Choroid plexus epithelial cell (primary cell): ENCODE measurements around the gene SPAG5.

ENCODE experiments used
- DNase-seq: peaks from one replicate; pipeline ENCODE4 v3.0.0-alpha.2; 2010; ENCODE audit warnings: low read depth
- H3K4me3 ChIP-seq: 2 replicates; pipeline ENCODE4 v1.5.1; 2011; ENCODE audit warnings: low read depth, mild to moderate bottlenecking, control low read depth, low read length, moderate library complexity
- TF ChIP-seq, protein P1 (sequence below): conservative IDR thresholded peaks from 2 replicates; pipeline ENCODE4 v1.5.1; 2011; ENCODE audit warnings: low read depth, mild to moderate bottlenecking, control low read depth, inconsistent platforms, low read length, moderate library complexity

Gene SPAG5

GRCh38 chr17:28618464-28618863, 19.6 kb upstream of the SPAG5 start:
- no peak overlapping the region for H3K4me3 ChIP-seq
- TF ChIP-seq, protein P1, sequence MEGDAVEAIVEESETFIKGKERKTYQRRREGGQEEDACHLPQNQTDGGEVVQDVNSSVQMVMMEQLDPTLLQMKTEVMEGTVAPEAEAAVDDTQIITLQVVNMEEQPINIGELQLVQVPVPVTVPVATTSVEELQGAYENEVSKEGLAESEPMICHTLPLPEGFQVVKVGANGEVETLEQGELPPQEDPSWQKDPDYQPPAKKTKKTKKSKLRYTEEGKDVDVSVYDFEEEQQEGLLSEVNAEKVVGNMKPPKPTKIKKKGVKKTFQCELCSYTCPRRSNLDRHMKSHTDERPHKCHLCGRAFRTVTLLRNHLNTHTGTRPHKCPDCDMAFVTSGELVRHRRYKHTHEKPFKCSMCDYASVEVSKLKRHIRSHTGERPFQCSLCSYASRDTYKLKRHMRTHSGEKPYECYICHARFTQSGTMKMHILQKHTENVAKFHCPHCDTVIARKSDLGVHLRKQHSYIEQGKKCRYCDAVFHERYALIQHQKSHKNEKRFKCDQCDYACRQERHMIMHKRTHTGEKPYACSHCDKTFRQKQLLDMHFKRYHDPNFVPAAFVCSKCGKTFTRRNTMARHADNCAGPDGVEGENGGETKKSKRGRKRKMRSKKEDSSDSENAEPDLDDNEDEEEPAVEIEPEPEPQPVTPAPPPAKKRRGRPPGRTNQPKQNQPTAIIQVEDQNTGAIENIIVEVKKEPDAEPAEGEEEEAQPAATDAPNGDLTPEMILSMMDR, result no peak
- DNase-seq, result no peak

DNA sequence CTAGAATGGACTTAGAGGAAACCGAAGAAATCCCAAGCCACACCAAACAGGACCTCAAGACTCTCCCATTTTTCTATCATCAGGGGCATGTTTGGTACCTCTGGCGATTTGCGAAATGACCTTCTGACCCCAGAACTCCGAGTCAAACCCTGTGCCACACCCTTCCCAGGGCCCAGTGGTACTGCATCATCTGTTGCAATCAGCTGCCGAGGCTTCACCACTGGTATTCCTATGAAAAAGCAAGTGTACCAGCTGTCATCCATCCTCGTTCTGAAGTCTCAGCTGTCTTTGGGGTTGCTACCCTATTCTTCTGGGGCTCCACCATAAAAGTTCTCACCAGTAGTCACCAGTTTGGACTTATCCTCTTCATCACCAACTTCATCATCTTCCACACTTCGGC, 17.5 kb upstream of the SPAG5 start:
- TF ChIP-seq, protein P1, result no peak
- no peak overlapping the region for H3K4me3 ChIP-seq
- DNase-seq, result no peak

DNA sequence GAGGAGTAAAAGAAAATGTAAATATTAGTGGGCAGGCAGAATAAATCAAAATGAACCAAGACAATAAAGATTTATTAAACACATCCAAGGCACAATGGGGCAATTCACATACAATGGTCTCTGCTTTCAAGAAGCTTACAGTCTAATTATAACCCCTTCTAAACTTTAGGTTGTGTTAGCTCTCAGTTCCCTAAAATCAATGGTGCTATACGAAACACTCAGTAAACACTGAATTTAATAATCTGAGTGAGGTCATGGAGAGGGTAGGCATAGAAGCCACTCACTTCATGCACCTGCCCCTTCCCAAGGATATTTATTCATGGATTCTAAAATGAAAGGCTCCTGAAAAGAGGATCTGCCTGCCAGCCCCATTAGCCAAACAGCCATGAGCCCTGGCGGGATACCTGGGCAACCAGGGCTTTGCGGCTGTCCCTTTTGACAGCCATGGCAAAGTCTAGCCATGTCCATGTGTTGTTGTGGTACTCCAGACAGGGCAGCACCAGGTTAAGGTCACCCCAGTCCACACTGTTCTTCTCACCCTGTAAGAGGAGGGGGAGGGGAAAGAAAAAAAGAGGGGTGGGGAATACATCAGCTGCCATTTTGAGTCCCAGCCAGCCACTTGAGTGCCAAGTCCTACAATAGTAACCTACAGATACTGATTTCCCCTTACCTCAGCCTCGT, 16.6 kb upstream of the SPAG5 start:
- no peak for DNase-seq
- H3K4me3 ChIP-seq, result no peak overlapping the region
- TF ChIP-seq, protein P1, result no peak

DNA sequence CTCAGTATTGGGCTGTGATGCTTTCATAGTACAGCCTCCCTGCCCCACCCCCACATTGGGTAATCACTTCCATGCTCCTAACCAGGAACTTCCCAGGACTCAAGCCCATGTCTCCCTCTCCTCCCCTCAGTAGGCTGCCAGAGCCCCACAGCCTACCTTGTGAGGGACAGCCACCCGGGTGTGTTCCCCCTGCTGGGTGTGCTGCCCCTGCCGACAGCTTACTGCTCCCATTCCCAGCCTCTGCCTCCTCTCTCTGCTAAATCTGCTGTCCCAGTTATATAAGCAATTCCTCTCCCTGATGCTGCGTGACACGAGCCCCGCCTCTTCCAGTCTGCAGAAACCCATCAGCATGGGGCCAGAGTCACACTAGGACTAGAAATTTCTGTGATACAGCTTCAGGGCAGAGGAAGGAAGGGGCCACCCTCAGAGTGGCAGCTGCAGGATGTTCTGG, 15.1 kb upstream of the SPAG5 start, which contains the start of gene RSKR:
Gene RSKR, minus strand, starts transcription at position 255 of the 451 bp plus-strand sequence. Its CDS starts 24 bp downstream, at position 231.
- TF ChIP-seq, protein P1, result no peak
- DNase-seq, result no peak
- no peak within 1 kb of the TSS for H3K4me3 ChIP-seq

- TF ChIP-seq, protein P1, result peak; percentile 86
- no peak overlapping the region for H3K4me3 ChIP-seq
- DNase-seq, result peak; percentile 70
Observed at GRCh38 chr17:28612936-28613872, 14.4 kb upstream of the SPAG5 start.

- TF ChIP-seq, protein P1, result no peak
Observed at GRCh38 chr17:28612531-28612930, 13.7 kb upstream of the SPAG5 start.

More at GRCh38 chr17:28612531-28612930, 13.7 kb upstream of the SPAG5 start:
- no peak for DNase-seq
- H3K4me3 ChIP-seq, result no peak overlapping the region
